NCI-H524 treated with DMSO at 0.1 percent for 48 hours (cell line): ENCODE data around the gene ETFB.

Experiments
- DNase-seq: peaks from one replicate; lab custom pipeline; 2025; lab: John Stamatoyannopoulos, UW

ETFB gene

GRCh38 chr19:51327066-51328001 lies 38.9 kb downstream of the ETFB start:
- no peak for DNase-seq

DNA sequence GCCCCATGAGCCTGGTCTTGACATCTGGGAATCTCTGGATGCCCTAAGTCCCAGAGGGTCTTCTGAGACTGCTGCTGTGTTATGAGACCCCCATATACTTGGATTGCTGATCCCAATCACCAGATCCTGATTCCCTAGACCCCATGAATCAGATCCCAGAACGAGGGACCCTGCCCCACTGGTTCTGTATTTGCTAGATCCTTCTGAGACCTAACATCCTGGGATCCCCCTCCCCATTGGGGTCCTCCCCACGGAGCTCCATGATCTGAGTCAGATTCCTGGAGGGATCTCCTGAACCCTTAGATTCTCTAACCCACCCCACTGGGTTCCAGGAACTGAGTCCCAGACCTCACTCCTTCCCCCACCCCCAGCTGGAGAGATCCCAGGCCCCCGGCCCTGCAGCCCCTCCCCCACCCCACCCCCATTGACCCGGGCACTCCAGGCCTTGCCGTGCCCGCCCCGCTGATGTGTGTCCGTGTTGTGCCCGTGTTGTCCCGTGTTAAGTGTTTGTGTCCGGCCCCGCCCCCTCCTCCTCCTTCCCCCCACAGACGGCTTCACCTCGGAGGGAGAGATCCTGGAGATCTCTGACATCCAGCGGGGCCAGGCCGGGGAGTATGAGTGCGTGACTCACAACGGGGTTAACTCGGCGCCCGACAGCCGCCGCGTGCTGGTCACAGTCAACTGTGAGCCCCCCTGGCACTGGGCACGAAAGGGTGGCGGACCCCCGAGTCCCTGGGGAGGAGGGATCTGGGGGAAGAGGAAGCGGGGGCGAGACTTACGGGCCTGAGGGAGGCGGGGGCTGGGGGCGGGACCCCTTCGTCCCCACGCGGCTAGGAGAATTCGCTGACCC lies 39.7 kb downstream of the ETFB start:
- no peak for DNase-seq

- no peak for DNase-seq
Observed at GRCh38 chr19:51325161-51325976, 40.8 kb downstream of the ETFB start.

DNA sequence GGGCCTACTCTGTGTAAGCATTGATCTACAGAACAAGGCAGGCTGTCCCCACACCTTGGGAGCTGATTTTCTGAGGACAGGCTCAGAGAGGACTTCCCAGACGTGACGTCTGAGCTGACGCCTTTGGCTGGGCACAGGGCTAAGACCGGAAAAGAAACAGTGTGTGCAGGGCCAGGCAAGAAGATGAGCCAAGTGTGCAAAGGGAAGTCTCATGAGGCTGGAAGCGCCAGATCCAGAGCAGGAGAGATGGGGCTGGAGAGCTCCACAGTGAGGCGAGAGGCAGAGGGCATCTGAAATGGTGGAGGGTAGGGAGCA lies 42.1 kb downstream of the ETFB start:
- DNase-seq, result no peak

DNA sequence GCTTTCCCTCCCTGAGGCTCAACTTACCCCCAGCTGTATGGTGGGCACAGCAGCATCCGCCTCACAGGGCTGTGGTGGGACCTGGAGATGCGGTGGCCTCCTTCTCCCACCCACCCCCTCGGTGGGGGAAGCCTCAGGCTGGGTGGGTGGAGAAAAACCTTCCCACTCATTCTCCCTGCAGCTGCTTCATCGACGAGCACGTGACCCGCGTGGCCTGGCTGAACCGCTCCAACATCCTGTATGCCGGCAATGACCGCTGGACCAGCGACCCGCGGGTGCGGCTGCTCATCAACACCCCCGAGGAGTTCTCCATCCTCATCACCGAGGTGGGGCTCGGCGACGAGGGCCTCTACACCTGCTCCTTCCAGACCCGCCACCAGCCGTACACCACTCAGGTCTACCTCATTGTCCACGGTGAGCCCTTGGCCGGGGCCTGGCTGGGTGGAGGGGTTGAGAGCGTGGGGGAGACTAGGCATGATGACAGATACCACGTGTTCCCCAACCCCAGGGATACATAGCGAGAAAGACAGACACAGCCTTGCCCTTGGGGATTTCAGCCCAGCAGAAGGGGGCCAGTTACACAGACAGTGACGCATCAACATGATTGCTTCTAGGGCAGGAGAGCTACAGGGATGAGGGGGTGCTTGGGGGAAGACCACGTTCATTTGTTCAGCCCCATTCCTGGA lies 42.6 kb downstream of the ETFB start:
- DNase-seq, result no peak

- no peak for DNase-seq
Observed at GRCh38 chr19:51321799-51322198, 44.4 kb downstream of the ETFB start.

DNA sequence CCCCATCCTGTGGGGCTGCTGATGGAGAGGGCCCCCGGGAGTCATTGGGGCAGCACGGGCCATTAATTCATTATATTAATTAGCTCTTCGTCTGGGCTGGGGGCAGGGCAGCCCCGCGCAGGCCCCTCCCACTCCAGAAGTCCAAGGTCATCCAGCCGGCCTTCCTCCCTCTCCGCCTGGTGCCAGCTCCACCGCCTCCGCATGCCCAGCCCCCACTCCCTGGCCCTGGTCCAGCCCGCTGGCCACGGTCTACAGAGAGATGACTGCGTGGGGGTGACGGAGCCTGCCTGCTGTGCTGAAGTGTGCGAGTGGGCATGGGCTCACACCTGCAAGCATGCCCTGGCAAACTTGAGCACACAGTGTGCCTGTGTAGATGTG lies 45.9 kb downstream of the ETFB start:
- DNase-seq, result no peak

GRCh38 chr19:51319649-51320279 lies 46.4 kb downstream of the ETFB start:
- no peak for DNase-seq

DNA sequence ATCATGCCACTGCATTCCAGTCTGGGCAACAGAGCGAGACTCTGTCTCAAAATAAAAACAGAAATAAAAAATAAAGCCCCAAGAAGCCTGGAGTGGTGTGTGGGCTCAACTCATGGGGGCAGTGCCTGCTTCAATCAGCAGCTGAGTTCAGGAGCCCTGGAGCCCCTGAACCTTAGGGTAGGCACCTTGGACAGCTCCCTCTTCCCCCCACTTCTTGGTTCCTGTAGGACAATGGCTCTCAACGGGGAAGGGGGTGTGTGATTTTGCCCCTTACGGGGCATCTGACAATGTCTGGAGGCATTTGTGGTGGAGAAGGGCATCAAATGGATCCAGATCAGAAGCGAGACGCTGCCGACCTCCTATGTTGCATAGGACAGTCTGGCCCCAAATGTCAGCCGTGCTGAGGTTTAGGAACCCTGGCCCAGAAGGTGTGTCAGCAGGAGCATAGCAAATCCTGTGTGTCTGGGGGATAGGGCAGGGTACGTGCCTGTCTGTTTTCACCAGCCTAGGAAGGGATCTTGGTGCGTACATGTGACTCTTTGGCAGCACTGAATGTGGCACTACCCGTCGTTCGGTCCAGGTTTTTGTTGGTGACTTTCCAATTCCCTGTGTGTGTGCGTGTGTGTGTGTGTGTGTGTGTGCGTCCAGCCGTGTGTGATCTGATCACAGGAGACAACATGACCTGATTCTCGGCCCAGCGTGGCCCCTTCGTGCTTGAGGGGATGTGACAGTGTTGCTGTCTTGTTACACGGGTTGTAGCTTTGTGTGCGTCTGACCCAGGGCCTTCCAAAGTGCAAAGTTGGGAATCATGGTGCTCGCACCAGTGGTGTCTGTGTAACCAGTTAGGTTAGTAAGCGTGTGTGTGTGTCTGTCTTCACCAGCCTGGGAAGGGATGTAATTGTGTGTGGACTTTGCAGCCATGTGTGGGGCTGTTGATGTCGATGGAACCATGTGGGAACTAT lies 47.2 kb downstream of the ETFB start:
- DNase-seq, result no peak

- no peak for DNase-seq
Observed at GRCh38 chr19:51317968-51318367, 48.2 kb downstream of the ETFB start.

DNA sequence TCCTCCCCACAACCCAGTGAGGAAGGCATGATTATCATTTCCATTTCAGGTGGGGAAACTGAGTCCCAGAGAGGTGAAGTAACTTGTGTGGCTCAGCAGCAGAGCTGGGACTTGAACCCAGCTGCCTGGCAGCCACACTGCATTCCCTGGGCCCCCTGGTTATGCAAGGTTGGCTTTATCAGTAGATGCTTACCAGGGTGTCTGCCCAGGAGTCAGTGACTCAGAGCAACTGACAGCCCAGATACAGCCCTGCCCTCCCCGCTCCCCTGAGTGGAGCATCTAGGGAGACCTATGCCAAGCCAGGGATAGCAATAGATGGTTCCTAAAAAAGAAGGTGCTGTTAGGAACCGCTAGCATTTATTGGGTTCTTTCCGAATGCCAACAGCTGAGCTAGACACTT lies 48.8 kb downstream of the ETFB start:
- no peak for DNase-seq

DNA sequence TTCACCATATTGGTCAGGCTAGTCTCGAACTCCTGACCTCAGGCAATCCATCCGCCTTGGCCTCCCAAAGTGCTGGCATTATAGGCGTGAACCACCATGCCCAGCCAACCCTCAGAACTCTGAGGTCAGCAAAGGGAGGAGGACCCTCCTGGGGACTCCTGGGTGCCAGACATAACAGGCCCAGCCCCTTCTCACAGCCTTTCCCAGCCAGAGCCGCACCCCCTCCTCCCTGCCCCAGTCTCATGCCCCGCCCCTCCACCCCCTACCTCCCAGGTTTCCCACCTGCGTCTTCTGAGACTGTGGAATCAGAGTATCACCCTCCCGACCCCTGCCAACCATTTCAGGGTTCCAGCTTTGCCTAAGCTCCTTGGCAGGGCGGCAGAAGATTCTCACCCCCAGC lies 49.5 kb downstream of the ETFB start:
- DNase-seq, result no peak

GRCh38 chr19:51311351-51312257 lies 54.6 kb downstream of the ETFB start, which contains the start of gene IGLON5:
Gene IGLON5, plus strand, starts transcription at chr19:51311644. Its CDS starts 204 bp downstream, at chr19:51311848.
- DNase-seq, result no peak

DNA sequence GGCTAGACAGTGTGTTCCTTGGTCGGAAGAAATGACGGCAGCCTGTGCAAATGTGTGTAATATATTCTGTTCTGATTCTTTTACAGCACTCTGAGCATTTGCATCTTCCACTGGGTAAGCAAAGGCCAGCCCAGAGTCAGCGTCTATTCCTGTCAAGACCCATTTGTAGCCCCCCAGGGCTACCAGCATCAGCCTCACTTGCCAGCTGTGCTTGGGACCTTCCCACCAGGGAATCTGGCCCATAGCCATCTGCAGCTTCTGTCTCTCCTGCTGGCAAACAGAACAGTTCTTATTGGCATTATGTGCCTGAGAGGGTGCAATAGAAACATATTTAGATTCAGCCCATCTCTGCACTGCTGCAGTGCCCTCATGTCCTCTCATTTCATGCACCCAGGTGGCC lies 60.7 kb downstream of the ETFB start:
- no peak for DNase-seq

DNA sequence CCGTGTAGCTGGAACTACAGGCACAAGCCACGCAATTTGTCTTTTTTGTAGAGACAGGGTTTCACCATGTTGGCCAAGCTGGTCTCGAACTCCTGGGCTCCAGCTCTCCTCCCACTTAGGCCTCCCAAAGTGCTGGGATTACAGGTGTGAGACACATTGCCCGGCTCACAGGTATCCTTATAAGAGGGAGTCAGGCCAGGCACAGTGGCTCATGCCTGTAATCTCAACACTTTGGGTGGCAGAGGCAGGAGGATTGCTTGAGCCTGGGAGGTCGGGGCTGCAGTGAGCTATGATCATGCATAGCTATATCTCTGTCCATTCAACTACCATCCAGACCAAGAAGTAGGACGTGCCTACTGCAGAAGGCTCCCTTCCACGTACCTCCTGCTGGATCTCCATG lies 64.9 kb downstream of the ETFB start:
- DNase-seq, result no peak

DNA sequence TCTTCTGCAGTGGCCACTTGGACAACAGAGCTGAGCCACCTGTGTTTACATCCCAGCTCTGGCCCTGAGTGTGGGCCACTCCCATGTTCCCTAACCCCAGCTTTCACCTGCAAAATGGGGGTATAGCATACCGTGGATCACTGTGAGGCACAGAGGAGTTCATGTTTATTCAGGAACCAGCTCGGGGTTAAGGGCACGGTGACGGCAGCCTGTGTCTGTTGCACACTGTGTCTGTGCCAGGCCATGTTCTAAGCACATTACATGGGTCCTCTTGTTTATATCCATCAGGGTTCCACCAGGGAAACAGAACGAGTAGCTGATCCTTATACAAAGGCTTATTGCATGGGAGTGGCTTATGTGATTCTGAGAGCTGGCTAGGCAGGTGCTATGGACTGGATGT lies 68.8 kb downstream of the ETFB start:
- DNase-seq, result no peak

GRCh38 chr19:51296336-51297093 lies 69.7 kb downstream of the ETFB start:
- DNase-seq, result no peak
